SK-N-SH (cell line): Measurements from ENCODE around the gene TMEM109. TPM values are rescaled to one million over a fixed set of nuclear protein-coding genes. Genes with fewer than 3 reads are reported as not detected.

Source experiments
- CTCF ChIA-PET: fragments of 300-600, 350-600 bp; formaldehyde crosslinking; extraction: SDS; loops from one replicate; lab custom pipeline; 2021; lab: Yijun Ruan, JAX
- POLR2A ChIA-PET: fragments of 350-600 bp; sonication (Branson Sonifier 250); formaldehyde crosslinking; extraction: SDS; loops from one replicate; lab custom pipeline; 2020; ENCODE audit warnings: antibody characterized with exemption, inconsistent platforms; lab: Yijun Ruan, JAX
- DNase-seq: peaks from one replicate; pipeline ENCODE4 v3.0.0; 2012
- H2AFZ ChIP-seq: fragments of 200-600 bp; sonication (generic); 2 replicates; pipeline ENCODE4 v1.8.1; 2016; ENCODE audit warnings: antibody characterized with exemption, mild to moderate bottlenecking, low read depth
- H3F3A ChIP-seq: fragments of 200-600 bp; sonication (generic); replicated peaks from 2 replicates; pipeline ENCODE3; 2016; ENCODE audit warnings: antibody characterized with exemption, mild to moderate bottlenecking; ENCODE audit not compliant: insufficient read depth
- H3K27ac ChIP-seq, 2 experiments: fragments of 200-500 bp in 1 of 2; fragments of 200-600 bp in 1 of 2; sonication (Bioruptor generic) in 1 of 2; sonication (generic), shearing (Covaris generic) in 1 of 2; 2 replicates each; pipeline versions ENCODE4 v1.5.1 to v1.6.1; 2014 to 2016; ENCODE audit warnings: low read depth in 2 of 2, inconsistent platforms in 1 of 2, low read length in 1 of 2, mild to moderate bottlenecking in 1 of 2, mixed read lengths in 1 of 2
- H3K27me3 ChIP-seq: fragments of 200-600 bp; sonication (generic), shearing (Covaris generic); 2 replicates; pipeline ENCODE4 v1.6.1; 2016; ENCODE audit warnings: mixed run types; ENCODE audit not compliant: insufficient read depth
- H3K36me3 ChIP-seq, 2 experiments: fragments of 200-500 bp in 1 of 2; fragments of 200-600 bp in 1 of 2; sonication (Bioruptor generic) in 1 of 2; sonication (generic) in 1 of 2; replicated peaks in 1 of 2; 2 replicates each; pipeline versions ENCODE3 to v1.5.1; 2014 to 2016; ENCODE audit warnings: low read length in 1 of 2, mild to moderate bottlenecking in 1 of 2; ENCODE audit not compliant: insufficient read depth in 2 of 2, control insufficient read depth in 1 of 2
- H3K4me1 ChIP-seq, 2 experiments: fragments of 200-500 bp in 1 of 2; fragments of 200-600 bp in 1 of 2; sonication (Bioruptor generic) in 1 of 2; sonication (generic), shearing (Covaris generic) in 1 of 2; 2 replicates each; pipeline versions ENCODE4 v1.5.1 to v1.6.1; 2014 to 2016; ENCODE audit warnings: low read depth in 1 of 2, low read length in 1 of 2, mixed run types in 1 of 2; ENCODE audit not compliant: insufficient read depth in 2 of 2, control insufficient read depth in 1 of 2
- H3K4me2 ChIP-seq: fragments of 200-600 bp; sonication (generic), shearing (Covaris generic); 2 replicates; pipeline ENCODE4 v1.6.1; 2017; ENCODE audit warnings: mixed run types
- H3K4me3 ChIP-seq, 2 experiments: fragments of 200-500 bp in 1 of 2; fragments of 200-600 bp in 1 of 2; sonication (Bioruptor generic) in 1 of 2; sonication (generic), shearing (Covaris generic) in 1 of 2; 2 replicates each; pipeline versions ENCODE4 v1.5.1 to v1.8.1; 2014 to 2016; ENCODE audit warnings: low read depth in 2 of 2, inconsistent platforms in 1 of 2, low read length in 1 of 2, mild to moderate bottlenecking in 1 of 2, mixed read lengths in 1 of 2, moderate library complexity in 1 of 2
- H3K79me2 ChIP-seq: fragments of 200-600 bp; sonication (generic); 2 replicates; pipeline ENCODE4 v1.8.1; 2017; ENCODE audit warnings: mild to moderate bottlenecking; ENCODE audit not compliant: insufficient read depth
- H3K9ac ChIP-seq: fragments of 200-600 bp; sonication (generic); 2 replicates; pipeline ENCODE4 v1.6.1; 2017; ENCODE audit warnings: mixed run types
- H3K9me2 ChIP-seq: fragments of 200-600 bp; sonication (generic); 2 replicates; pipeline ENCODE4 v1.6.1; 2017; ENCODE audit warnings: mixed run types
- H3K9me3 ChIP-seq: fragments of 200-600 bp; sonication (generic); 2 replicates; pipeline ENCODE4 v1.6.1; 2017; ENCODE audit warnings: mixed run types, mild to moderate bottlenecking, moderate library complexity
- H4K20me1 ChIP-seq: fragments of 200-600 bp; sonication (generic); 2 replicates; pipeline ENCODE4 v1.6.1; 2017; ENCODE audit warnings: mild to moderate bottlenecking, mixed run types; ENCODE audit not compliant: insufficient read depth
- EZH2phosphoT487 ChIP-seq: fragments of 200-600 bp; sonication (generic); IDR thresholded peaks from 2 replicates; pipeline ENCODE4 v1.6.1; 2017; ENCODE audit warnings: low read depth, mixed run types, mild to moderate bottlenecking, antibody characterized with exemption, moderate library complexity, borderline replicate concordance
- FOSL2 ChIP-seq: IDR thresholded peaks from 2 replicates; pipeline ENCODE4 v1.4.0; 2012; ENCODE audit warnings: low read depth, mild to moderate bottlenecking, moderate library complexity, borderline replicate concordance
- FOXM1 ChIP-seq: IDR thresholded peaks from 2 replicates; pipeline ENCODE4 v1.4.0; 2012; ENCODE audit warnings: low read depth, mild to moderate bottlenecking
- MEF2A ChIP-seq: IDR thresholded peaks from 2 replicates; pipeline ENCODE4 v1.4.0; 2012; ENCODE audit warnings: low read depth, borderline replicate concordance
- POLR2AphosphoS5 ChIP-seq: IDR thresholded peaks from 2 replicates; pipeline ENCODE4 v1.6.1; 2012; ENCODE audit warnings: low read depth, low read length
- RXRA ChIP-seq: IDR thresholded peaks from 2 replicates; pipeline ENCODE4 v1.4.0; 2012; ENCODE audit warnings: low read depth, mild to moderate bottlenecking, borderline replicate concordance
- TAF1 ChIP-seq: IDR thresholded peaks from 2 replicates; pipeline ENCODE4 v1.6.1; 2012; ENCODE audit warnings: low read depth, mild to moderate bottlenecking, low read length, moderate library complexity, borderline replicate concordance
- WGBS: methylation state at CpG from one replicate; pipeline ENCODE4 v1.1.6; 2017; ENCODE audit warnings: low lambda C conversion rate; 5-methylcytosine and 5-hydroxymethylcytosine counted together
- polyA plus RNA-seq, 3 experiments: library from polyadenylated mRNA; depleted of rRNA; stranded (reverse); fragments of >200 nt; gene quantifications; 2 replicates each; pipeline ENCODE4 v1.2.3, GENCODE V29; 2012
- TF ChIP-seq, protein P1 (sequence below): IDR thresholded peaks from 2 replicates; pipeline ENCODE4 v1.4.0; 2012; ENCODE audit warnings: low read depth, borderline replicate concordance
- TF ChIP-seq, protein P2 (sequence below): IDR thresholded peaks from 2 replicates; pipeline ENCODE4 v1.6.1; 2012; ENCODE audit warnings: mild to moderate bottlenecking, low read depth, low read length, moderate library complexity

TMEM109 gene
- polyA plus RNA-seq, 1 of the 3 experiments (the other 2 are of a cell fraction): 52.7 TPM

DNA sequence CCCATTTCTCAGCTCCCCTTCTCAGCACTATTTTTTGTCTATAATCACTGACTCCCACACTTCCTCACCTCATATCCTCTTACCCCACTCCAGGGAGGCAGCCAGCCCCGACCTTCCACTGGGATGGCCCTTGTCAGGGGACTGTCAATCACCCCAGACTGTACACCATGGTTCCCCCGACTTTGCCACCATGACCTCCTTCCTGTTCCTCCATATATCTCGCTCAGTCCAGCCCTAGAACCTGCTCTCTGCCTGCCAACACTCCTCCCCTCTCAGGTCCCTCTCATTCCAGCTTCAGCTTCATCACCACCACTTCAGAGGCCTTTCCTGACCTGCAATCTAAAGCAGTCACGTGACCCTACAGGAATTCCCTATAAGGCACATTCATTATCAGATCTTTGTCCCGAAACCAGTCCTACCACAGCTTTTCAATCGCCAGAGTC is 24.1 kb upstream of the TMEM109 start:
- H3K79me2 ChIP-seq: no peaks in the 10 kb centered on the region
- H4K20me1 ChIP-seq: no peaks in the 10 kb centered on the region
- no peak overlapping the region for H3K27ac ChIP-seq
- H3K9me2 ChIP-seq: no peaks in the 10 kb centered on the region
- peaks cover 0 to 11% of the 10 kb centered on the region in 2 experiments; a peak in 1 of 4 replicates for H3K4me1 ChIP-seq
- no peak overlapping the region for H3K4me2 ChIP-seq
- H3K27me3 ChIP-seq: no peaks in the 10 kb centered on the region
- TF ChIP-seq MEF2A (no peak), TAF1 (no peak), EZH2phosphoT487 (no peak), RXRA (no peak)
- TF ChIP-seq, protein P1, sequence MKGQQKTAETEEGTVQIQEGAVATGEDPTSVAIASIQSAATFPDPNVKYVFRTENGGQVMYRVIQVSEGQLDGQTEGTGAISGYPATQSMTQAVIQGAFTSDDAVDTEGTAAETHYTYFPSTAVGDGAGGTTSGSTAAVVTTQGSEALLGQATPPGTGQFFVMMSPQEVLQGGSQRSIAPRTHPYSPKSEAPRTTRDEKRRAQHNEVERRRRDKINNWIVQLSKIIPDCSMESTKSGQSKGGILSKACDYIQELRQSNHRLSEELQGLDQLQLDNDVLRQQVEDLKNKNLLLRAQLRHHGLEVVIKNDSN: no peak
- TF ChIP-seq, protein P2, sequence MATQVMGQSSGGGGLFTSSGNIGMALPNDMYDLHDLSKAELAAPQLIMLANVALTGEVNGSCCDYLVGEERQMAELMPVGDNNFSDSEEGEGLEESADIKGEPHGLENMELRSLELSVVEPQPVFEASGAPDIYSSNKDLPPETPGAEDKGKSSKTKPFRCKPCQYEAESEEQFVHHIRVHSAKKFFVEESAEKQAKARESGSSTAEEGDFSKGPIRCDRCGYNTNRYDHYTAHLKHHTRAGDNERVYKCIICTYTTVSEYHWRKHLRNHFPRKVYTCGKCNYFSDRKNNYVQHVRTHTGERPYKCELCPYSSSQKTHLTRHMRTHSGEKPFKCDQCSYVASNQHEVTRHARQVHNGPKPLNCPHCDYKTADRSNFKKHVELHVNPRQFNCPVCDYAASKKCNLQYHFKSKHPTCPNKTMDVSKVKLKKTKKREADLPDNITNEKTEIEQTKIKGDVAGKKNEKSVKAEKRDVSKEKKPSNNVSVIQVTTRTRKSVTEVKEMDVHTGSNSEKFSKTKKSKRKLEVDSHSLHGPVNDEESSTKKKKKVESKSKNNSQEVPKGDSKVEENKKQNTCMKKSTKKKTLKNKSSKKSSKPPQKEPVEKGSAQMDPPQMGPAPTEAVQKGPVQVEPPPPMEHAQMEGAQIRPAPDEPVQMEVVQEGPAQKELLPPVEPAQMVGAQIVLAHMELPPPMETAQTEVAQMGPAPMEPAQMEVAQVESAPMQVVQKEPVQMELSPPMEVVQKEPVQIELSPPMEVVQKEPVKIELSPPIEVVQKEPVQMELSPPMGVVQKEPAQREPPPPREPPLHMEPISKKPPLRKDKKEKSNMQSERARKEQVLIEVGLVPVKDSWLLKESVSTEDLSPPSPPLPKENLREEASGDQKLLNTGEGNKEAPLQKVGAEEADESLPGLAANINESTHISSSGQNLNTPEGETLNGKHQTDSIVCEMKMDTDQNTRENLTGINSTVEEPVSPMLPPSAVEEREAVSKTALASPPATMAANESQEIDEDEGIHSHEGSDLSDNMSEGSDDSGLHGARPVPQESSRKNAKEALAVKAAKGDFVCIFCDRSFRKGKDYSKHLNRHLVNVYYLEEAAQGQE: no peak
- 72% methylated on average over 6 of the region's 6 CpGs for WGBS
- no peak overlapping the region for H3K9ac ChIP-seq
- peaks cover 17 to 26% of the 10 kb centered on the region in 2 experiments for H3K36me3 ChIP-seq
- H3K4me3 ChIP-seq: no peak overlapping the region
- DNase-seq: no peak
- no peak overlapping the region for H2AFZ ChIP-seq
- POLR2A ChIA-PET: no interaction called here
- CTCF ChIA-PET: interaction anchor here (1.2 to 21.9 kb wide), 4 partner anchors 8 to 240 kb away, joined by 3 to 550 read pairs (median 42); partner anchors contain the start of gene CCDC86
- H3F3A ChIP-seq: peaks cover 3% of the 10 kb centered on the region
- H3K9me3 ChIP-seq: no peaks in the 10 kb centered on the region

DNA sequence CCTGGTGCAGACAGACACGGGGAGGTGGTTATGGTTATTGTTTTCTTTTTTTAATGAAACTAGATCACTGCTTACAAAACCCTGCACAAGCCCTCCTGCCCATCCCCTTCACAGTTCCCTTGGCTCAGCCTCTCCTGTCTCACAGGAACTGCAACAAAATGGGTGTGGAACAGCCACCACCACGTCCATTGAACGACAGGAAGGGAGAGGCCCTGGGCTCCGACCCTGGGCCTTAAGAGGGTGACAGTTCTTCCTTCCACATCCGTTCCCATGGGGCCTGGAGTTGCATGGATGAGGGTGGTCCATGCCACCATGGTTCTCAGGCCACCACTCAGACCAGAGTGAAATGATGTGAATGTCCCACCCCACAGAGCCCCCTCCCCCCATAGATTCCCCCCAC is 23.3 kb upstream of the TMEM109 start:
- Histone ChIP-seq H3K4me2 (no peak overlapping the region), H3K36me3 (peaks cover 25 to 34% of the 10 kb centered on the region in 2 experiments), H3K27ac (no peak overlapping the region), H3K9me2 (no peaks in the 10 kb centered on the region), H3K27me3 (no peaks in the 10 kb centered on the region), H3K4me3 (no peak overlapping the region), H3K4me1 (peaks cover 0 to 11% of the 10 kb centered on the region in 2 experiments; a peak in 1 of 4 replicates), H4K20me1 (no peaks in the 10 kb centered on the region), H3K9me3 (no peaks in the 10 kb centered on the region), H3K9ac (no peak overlapping the region), H3F3A (peaks cover 3% of the 10 kb centered on the region), H3K79me2 (no peaks in the 10 kb centered on the region), H2AFZ (no peak overlapping the region)
- CTCF ChIA-PET: interaction anchor here (0.7 to 21.9 kb wide), 3 partner anchors 8 to 828 kb away, joined by 3 to 550 read pairs (median 55); partner anchors contain the start of gene CCDC86
- 57% methylated on average over 3 of the region's 5 CpGs for WGBS
- DNase-seq: no peak
- POLR2A ChIA-PET: no interaction called here
- TF ChIP-seq FOSL2 (no peak), FOXM1 (no peak), POLR2AphosphoS5 (no peak)
